Osteoblast (primary cell): Measurements from ENCODE around the gene ZSWIM3. TPM values are rescaled to one million over a fixed set of nuclear protein-coding genes. Genes with fewer than 3 reads are reported as not detected.
"Not testable (repeated sequence)": the region's sequence is repeated elsewhere in the genome, so short reads cannot be mapped to it uniquely, and the experiment has no call there.

Experiments
- DNase-seq: peaks from one replicate; pipeline ENCODE4 v3.0.0; 2011; ENCODE audit warnings: low spot score, mixed read lengths; ENCODE audit not compliant: insufficient read length; ENCODE audit errors: missing footprints
- H2AFZ ChIP-seq: 2 replicates; pipeline ENCODE4 v1.6.0; 2011; ENCODE audit warnings: mild to moderate bottlenecking, low read length
- H3K27ac ChIP-seq: 2 replicates; pipeline ENCODE4 v1.5.1; 2011; ENCODE audit warnings: mild to moderate bottlenecking, low read depth, low read length, moderate library complexity
- H3K27me3 ChIP-seq: 2 replicates; pipeline ENCODE4 v1.6.0; 2012; ENCODE audit warnings: mild to moderate bottlenecking, control low read depth, inconsistent platforms, low read length, moderate library complexity; ENCODE audit not compliant: insufficient read depth
- H3K36me3 ChIP-seq: 2 replicates; pipeline ENCODE4 v1.5.1; 2011; ENCODE audit warnings: mild to moderate bottlenecking, low read length, control low read depth, moderate library complexity; ENCODE audit not compliant: insufficient read depth
- H3K4me1 ChIP-seq: 2 replicates; pipeline ENCODE4 v1.5.1; 2011; ENCODE audit warnings: mild to moderate bottlenecking, low read length, control low read depth, moderate library complexity; ENCODE audit not compliant: insufficient read depth
- H3K4me2 ChIP-seq: 2 replicates; pipeline ENCODE4 v1.6.0; 2011; ENCODE audit warnings: mild to moderate bottlenecking, low read length; ENCODE audit not compliant: insufficient read depth
- H3K4me3 ChIP-seq: fragments of 200-600 bp; sonication (generic); 3 replicates; pipeline ENCODE4 v1.5.1; 2012; ENCODE audit warnings: mild to moderate bottlenecking, low read length, inconsistent platforms; ENCODE audit not compliant: insufficient read depth
- H3K79me2 ChIP-seq: 2 replicates; pipeline ENCODE4 v1.6.0; 2012; ENCODE audit warnings: mild to moderate bottlenecking, low read length, control low read depth, inconsistent platforms; ENCODE audit not compliant: insufficient read depth
- H3K9me3 ChIP-seq: 2 replicates; pipeline ENCODE4 v1.5.1; 2011; ENCODE audit warnings: low read depth, low read length, control low read depth
- H4K20me1 ChIP-seq: 2 replicates; pipeline ENCODE4 v1.6.0; 2012; ENCODE audit warnings: mild to moderate bottlenecking, low read length, control low read depth; ENCODE audit not compliant: insufficient read depth
- CTCF ChIP-seq: IDR thresholded peaks from 2 replicates; pipeline ENCODE4 v1.5.1; 2011; ENCODE audit warnings: mild to moderate bottlenecking, low read depth, low read length, moderate library complexity; ENCODE audit errors: extremely low read depth
- total RNA-seq: library from RNA; depleted of rRNA; stranded (reverse); fragments of >200 nt; gene quantifications from 2 replicates; pipeline ENCODE4 v1.2.3, GENCODE V29; 2012

The ZSWIM3 gene
- total RNA-seq, 1 donor, result 4.7 TPM

GRCh38 chr20:45872626-45873025 is 15.2 kb downstream of the ZSWIM3 start:
- Histone ChIP-seq H3K4me3 (no peak overlapping the region), H3K79me2 (no peaks in the 10 kb centered on the region), H3K4me1 (peaks cover 7% of the 10 kb centered on the region), H3K27me3 (no peaks in the 10 kb centered on the region), H3K4me2 (no peak overlapping the region), H4K20me1 (peaks cover 5% of the 10 kb centered on the region), H2AFZ (no peak overlapping the region), H3K27ac (no peak overlapping the region), H3K9me3 (no peaks in the 10 kb centered on the region), H3K36me3 (peaks cover 6% of the 10 kb centered on the region)
- no peak for TF ChIP-seq CTCF
- peak; percentile 45 for DNase-seq

- DNase-seq, result peak; percentile 46
- no peak overlapping the region for H3K4me2 ChIP-seq
These were observed 16.1 kb downstream of the ZSWIM3 start for GRCh38 chr20:45873409-45874103.

GRCh38 chr20:45874104-45874481 is 16.7 kb downstream of the ZSWIM3 start:
- H4K20me1 ChIP-seq, H3K4me2 ChIP-seq, H3K9me3 ChIP-seq, H3K27me3 ChIP-seq, H3K27ac ChIP-seq, H2AFZ ChIP-seq, H3K4me3 ChIP-seq, H3K79me2 ChIP-seq, H3K4me1 ChIP-seq, DNase-seq: not testable (repeated sequence)
- peaks cover 12% of the 10 kb centered on the region for H3K36me3 ChIP-seq

More at GRCh38 chr20:45873409-45874103, 16.1 kb downstream of the ZSWIM3 start:
- H2AFZ ChIP-seq, result no peak overlapping the region
- no peaks in the 10 kb centered on the region for H3K4me1 ChIP-seq
- H3K79me2 ChIP-seq, result no peaks in the 10 kb centered on the region
- no peak overlapping the region for H3K27ac ChIP-seq
- peaks cover 12% of the 10 kb centered on the region for H3K36me3 ChIP-seq
- H3K4me3 ChIP-seq, result no peak overlapping the region
- TF ChIP-seq CTCF, result no peak
- H3K9me3 ChIP-seq, result no peaks in the 10 kb centered on the region
- no peaks in the 10 kb centered on the region for H3K27me3 ChIP-seq
- H4K20me1 ChIP-seq, result peaks cover 5% of the 10 kb centered on the region

GRCh38 chr20:45874576-45874975 is 17.2 kb downstream of the ZSWIM3 start:
- peaks cover 12% of the 10 kb centered on the region for H3K36me3 ChIP-seq
- H2AFZ ChIP-seq, result no peak overlapping the region
- H3K4me3 ChIP-seq, result no peak overlapping the region
- H3K27me3 ChIP-seq, result no peaks in the 10 kb centered on the region
- no peak for DNase-seq
- H3K4me1 ChIP-seq, result no peaks in the 10 kb centered on the region
- H4K20me1 ChIP-seq, result peaks cover 5% of the 10 kb centered on the region
- TF ChIP-seq CTCF, result no peak
- no peaks in the 10 kb centered on the region for H3K79me2 ChIP-seq
- no peak overlapping the region for H3K27ac ChIP-seq
- H3K4me2 ChIP-seq, result no peak overlapping the region
- no peaks in the 10 kb centered on the region for H3K9me3 ChIP-seq
